GM19025 (cell line): ENCODE measurements around the gene GRM8.

Experiments used
- ATAC-seq: cut with Tn5 transposase; IDR thresholded peaks from one replicate; pipeline ENCODE4 v1.9.1; 2021; ENCODE audit warnings: mild to moderate bottlenecking, low read depth, moderate library complexity; ENCODE audit not compliant: unreplicated experiment

GRM8 gene

DNA sequence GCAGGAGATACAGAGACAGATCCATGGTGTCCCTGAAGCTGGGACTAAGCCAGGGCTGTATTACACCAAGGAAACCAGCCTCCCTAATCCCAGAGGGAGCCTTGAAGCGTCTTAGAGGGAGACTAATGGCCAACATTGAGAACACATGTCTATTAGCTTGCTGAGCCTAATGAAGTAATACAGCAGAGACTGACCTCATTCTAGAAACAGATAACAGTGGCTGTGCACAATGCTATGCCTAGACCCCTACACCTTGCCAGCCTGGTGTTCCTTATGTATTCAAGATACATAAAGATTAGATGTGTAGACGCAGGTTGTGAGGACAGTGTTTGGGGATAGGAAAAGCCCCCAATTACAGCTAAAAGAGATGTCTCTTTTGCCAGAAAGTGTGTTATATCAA is 19.1 kb downstream of the GRM8 start:
- ATAC-seq, result no peak

GRCh38 chr7:127231415-127231814 is 21.3 kb downstream of the GRM8 start:
- ATAC-seq, result no peak

- ATAC-seq, result no peak
Observed at GRCh38 chr7:127230192-127230925, 22.4 kb downstream of the GRM8 start.

DNA sequence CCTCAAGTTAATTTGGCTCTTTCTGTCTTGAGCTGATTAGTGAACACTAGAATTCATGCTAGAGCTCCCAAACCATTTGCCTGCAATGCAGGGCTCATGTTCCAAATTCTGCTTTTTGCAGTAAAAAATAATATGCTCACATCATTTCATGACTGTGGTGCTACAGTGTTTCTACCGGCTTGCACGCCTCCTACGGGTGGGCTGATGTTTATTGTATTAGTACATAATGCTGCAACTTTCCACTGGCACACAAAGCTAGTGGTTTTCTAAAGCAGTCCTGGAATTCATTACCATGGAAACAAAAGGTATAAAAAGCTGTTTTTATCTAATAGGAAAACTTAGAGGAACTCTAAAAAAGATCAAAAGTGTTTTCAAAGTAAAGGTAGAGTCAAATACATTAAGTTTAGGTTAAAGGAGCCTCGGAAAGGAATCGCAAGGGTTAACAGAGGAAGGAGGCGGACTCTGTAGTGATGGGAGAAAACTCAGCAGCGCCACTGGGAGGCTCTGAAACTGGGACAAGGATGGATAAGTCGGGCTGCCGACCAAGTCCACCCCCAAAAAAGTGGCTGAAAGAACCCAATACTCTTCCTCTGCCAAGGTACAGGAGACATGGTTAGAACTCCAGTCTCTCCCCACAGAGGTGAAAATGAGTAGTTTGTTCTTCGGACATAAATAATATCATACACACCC is 25.9 kb downstream of the GRM8 start:
- no peak for ATAC-seq

DNA sequence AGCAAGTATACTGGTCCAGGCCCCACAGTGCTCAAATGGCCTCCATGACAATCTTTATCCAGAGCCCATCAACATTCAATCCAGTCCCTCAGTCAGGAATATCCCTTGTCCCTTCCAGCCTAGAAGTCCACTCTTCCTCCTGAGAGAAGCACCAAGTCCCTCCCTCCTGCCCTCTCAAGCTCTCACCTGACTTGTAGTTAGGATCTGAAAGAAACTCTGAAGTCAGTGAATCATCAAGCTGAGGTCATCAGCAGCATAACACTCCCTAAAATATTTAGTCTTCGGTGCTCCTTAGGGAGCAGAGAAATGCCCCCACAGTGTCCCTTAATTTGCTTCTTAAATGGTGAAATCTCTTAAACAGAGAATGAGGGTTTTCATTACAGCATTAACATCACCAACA is 31.0 kb downstream of the GRM8 start:
- no peak for ATAC-seq

DNA sequence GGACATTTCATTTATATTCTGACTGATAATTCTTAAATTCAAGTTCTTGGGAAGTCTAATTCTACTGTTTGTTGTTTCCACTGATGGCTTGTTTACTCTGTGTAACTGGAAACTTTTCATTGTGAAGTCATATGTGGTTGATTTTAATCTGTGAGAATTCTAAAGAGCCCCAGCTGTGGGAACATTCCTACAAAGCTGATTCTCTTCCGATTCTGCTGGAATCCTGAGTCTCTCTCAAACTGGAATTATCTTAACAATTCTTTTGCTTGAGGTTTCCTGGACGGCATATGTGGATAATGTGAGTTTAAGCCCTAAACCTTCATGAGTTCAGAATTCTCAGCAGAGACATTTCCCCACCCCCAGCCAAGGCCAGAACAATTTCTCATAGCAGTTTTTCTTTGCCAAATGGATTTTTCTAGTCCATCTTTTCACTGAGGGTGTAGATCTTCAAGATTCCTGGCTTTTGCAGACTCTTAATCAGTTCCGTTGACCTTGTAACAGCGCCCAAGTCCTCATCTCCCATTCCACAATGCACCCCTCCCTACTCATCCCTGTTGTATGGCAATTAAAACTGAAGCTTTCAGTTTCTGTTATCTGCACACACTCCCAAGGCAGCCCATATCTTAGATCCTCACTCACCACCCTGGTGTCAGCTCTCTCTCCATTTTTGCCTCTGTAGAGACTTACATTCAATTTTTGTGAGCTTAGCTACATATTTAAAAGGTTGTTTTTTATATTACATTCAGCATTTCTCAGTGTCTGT is 37.6 kb downstream of the GRM8 start:
- no peak for ATAC-seq

DNA sequence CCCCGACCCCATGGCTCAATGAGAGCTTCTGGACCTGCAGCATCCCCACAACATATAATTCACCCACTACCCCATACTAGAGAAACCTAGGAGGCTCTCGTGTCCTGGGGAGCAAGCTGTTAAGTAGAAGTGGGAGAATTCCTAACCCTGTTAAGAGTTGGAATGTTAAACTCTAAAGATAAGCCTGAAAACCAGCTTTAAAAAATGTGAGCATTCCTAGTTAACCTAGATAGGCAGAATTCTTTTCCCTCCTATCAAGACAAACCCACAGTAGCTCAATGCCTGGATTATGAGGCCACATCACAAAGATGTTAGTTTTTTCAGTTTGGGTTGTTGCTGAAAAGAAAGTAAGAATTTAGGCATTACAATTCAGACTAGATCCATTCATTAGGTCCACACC is 42.9 kb downstream of the GRM8 start:
- ATAC-seq, result no peak

DNA sequence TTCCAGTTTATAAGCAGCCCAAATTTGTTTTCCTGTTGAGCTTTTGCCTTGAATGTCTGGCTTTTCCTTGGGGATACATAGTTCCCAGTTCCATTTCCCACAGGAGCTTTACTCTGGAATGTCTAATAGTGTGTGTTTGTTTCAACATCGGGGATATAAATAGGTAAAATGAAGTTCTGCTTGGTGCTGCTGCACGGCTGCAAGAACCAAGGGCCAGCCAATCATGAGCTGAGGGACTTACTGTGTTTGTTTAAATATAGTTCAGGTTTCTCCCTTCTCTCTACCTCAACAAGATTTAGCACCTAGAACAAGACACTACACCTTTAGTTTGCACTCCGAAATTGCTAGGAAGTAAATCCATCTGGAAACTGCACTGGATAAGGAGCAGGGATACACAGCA is 43.9 kb downstream of the GRM8 start:
- ATAC-seq, result no peak

DNA sequence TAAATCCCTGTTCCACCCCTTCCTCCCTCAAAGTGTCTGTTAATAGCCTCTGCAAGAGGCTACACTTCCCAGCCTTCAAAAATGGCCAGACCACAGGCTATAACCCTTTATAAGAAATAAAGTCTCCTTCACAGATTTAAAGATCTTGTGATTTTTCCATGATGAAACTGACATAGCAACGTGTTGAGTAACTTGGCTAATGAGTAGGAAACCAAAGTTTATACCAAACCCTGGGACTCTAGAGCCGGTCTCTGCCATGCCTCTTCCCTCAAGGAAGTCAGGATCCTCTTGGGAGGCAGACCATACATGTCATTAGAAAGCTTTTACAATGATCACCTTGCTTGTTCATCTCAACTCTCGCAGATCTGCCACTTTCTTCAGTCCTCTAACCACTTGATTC is 44.4 kb downstream of the GRM8 start:
- ATAC-seq, result no peak

- ATAC-seq, result no peak
Observed at GRCh38 chr7:127207806-127208205, 44.9 kb downstream of the GRM8 start.

GRCh38 chr7:127207230-127207629 is 45.5 kb downstream of the GRM8 start:
- ATAC-seq, result no peak

DNA sequence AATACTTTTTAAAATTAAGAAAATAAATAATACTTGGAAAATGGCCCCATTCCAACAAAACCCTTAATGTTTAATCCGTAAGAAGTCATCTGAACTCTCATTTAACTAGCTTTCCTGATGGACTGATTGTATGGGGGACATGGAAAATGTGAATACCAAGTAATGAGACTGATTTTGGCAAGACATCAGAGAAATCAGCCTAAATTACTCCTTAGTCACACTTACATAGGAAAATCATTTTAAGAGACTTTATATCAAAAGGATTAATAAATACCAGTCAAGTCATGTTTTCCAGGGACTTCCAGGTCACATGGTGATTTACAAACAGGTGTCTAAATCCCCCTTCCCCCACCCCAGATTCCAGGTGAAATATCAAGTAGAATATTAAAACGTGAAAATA is 58.2 kb downstream of the GRM8 start:
- no peak for ATAC-seq

DNA sequence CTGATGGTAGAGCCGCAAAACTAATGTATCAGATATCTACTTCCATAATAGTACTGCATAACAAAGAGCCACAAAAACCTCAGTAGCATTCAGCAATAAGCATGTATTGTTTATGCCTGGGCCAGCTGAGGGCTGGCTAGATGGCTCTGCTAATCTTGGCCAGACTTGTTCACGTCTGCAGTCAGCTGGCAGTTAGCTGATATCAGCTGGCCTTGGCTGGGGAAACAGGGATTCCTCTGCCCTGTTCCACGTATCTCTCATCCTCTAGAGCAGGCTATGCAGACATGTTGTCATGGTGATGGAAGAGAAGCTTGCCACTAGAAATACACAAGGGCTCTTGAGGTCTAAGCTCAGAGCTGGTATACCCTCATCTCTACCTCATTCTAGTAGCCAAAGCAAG is 62.9 kb downstream of the GRM8 start:
- ATAC-seq, result no peak

DNA sequence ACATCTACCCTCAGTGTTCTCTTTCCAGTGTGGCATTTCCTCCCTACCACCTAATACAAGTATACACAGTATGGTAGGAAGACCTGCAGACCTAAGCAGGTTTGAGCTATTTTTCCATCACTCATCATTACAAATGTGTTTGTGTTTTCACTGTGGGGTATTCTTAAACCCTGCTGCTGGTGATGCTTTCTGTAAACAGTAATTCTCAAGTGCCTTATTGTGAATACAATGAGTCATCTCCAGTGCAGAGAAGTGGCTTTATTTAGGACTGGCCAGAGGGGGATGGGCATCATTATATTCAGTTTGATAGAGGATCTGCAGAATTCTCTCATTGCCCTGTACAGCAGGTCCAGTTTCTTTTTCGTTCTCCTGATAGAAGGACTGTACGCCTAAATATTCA is 63.7 kb downstream of the GRM8 start:
- ATAC-seq, result no peak

GRCh38 chr7:127187740-127188139 is 65.0 kb downstream of the GRM8 start:
- ATAC-seq, result no peak

GRCh38 chr7:127186686-127187085 is 66.1 kb downstream of the GRM8 start:
- ATAC-seq, result no peak

- ATAC-seq, result no peak
Observed at GRCh38 chr7:127177156-127177555, 75.6 kb downstream of the GRM8 start.

GRCh38 chr7:127162366-127162765 is 90.4 kb downstream of the GRM8 start:
- ATAC-seq, result no peak

DNA sequence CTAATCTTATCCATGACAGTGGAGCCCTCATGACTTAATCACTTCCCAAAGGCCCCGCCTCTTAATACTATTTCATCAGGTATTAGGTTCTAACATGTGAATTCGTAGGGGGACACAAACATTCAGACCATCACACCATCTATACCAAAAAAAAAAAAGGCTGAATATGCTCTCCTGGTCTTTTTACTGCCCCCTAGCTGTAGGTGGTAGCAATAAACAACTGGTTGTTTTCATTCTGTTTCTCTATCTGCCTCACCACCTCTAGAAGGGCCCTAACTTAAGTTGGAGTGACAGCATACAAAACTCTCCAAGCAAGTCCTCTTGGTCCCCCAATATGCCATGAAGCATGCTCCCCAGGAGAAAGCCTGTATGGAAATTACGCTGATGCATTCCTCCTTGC is 94.1 kb downstream of the GRM8 start:
- ATAC-seq, result no peak

DNA sequence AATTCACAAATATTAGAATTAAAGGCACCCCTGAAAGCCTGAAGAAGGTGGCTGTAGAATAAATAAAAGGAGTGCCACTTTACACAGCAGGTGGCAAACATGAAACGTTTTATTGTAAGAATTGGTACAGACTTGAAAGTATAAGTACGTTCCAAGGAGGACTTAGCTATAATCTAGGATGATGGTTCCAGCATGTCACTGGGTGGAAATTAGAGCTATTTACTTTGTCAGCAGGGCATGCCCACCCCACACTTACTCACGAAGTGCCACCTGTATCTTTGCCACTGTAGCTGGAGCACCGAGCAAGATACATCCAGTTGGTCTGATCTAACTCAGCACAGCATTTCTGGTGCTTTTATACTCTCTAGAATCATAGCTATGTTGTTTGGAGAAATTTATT is 97.8 kb downstream of the GRM8 start:
- ATAC-seq, result no peak

- no peak for ATAC-seq
Observed at GRCh38 chr7:127154101-127154500, 98.6 kb downstream of the GRM8 start.

GRCh38 chr7:127153315-127153714 is 99.4 kb downstream of the GRM8 start:
- no peak for ATAC-seq
